Hematopoietic multipotent progenitor cell treated with erythropoietin and hydrocortisone succinate and interleukin-3 and kit ligand, for 6 days (in vitro differentiated cells): Measurements from ENCODE around the gene TMEM179.
"Not testable (repeated sequence)": the region's sequence is repeated elsewhere in the genome, so short reads cannot be mapped to it uniquely, and the experiment has no call there.

ENCODE experiments used
- DNase-seq: peaks from one replicate; pipeline ENCODE4 v3.0.0-alpha.2; 2015

The TMEM179 gene

GRCh38 chr14:104585966-104586697, 18.4 kb downstream of the TMEM179 start:
- DNase-seq = no peak

DNA sequence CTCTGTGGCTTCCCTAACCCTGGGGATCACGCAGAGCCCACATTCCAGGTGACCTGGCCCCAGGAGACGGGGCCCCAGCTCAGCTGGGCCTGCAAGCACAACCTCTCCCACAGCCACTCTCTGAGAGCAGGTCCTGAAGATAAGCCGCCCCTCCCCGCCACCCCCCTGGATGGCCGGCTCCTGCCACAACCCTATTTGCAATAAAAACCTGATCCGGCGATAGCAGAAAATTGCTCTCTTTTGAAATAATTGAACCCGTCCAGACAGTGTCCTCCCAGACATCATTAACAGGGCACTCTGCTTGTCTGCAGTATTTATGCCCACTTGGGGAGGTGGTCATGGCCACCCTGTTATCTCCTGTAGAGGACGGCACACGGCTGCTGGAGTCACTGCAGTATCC, 20.0 kb downstream of the TMEM179 start:
- DNase-seq = no peak

DNA sequence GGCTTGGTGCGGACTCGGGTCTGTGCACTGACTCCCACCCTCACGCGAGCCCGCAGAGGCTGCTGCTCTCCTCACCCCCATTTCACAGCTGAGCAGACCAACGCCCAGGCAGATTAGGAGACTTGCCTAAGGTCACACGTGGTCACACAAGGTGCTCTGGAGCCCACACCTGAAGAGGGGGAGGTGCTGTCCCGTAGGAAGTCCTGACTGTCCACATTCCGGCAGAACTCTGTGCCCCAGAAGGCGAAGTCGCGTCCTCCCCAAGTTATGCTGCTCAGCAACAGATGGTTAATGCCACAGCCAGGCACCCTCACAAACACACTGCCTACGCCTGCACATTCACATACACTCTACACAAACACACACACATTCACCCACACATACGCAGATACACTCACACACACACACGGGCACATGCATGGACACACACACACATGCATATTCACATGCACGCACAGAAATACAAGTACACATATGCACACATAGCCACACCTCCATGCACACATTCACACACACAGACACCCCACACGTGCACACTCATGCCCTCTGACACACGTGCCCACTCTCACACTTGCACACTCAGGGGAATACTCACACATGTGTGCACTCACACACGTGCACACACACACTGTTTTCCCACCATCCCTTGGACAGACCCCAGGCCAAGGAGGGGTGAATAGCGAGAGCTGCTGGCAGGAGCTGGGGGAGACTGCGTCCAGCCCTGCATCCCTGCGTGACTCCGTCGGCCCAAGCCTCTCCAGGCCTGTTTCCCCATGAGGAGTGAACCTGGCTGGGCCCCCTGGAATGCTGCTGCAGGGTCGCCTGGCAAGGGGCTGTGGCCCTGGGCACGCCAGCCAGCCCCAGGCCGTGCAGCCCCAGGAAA, 20.9 kb downstream of the TMEM179 start:
- DNase-seq = no peak

DNA sequence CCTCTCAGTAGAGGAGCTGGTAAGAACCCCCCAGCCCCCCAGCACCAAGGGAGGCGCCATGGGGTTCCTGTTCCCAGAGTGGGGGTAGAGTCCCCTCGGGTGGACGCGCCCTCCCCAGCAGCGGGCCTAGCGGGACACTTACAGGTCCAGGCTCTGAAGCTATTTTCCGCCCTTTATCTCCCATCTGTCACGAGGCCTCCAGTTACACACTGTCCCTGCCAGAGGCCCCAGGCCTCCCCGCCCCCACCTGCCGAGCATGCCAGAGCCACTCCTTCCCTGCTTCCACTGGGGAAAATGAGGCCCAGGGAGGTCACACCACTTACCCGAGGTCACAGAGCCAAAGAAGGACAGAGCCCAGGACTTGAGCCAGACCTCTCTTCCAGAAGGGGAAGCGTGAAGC, 21.9 kb downstream of the TMEM179 start:
- DNase-seq = no peak

GRCh38 chr14:104582005-104582404, 22.6 kb downstream of the TMEM179 start:
- DNase-seq = no peak

DNA sequence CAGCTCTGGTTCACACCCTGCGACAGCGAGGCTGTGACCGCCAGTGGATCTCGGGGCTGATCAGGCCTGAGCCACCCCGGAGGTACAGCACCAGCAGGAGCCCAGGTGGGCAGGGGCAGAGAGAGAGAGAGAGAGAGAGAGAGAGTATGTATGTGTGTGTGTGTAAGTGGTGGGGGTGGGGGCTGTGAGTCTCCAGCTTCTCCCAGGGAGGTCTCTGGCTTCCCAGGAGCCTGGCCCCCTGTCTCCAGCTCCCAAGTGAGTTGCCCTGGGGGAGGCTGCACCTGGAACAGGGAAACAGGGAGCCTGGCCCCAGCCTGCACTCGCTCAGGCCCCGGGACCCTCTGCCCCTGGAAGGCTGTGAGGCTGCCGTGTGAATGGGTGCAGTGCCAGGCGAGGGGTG, 23.1 kb downstream of the TMEM179 start:
- DNase-seq = no peak

GRCh38 chr14:104580961-104581360, 23.6 kb downstream of the TMEM179 start:
- no peak for DNase-seq

- not testable (repeated sequence) for DNase-seq
Measured at GRCh38 chr14:104579939-104580338, 24.6 kb downstream of the TMEM179 start.

DNA sequence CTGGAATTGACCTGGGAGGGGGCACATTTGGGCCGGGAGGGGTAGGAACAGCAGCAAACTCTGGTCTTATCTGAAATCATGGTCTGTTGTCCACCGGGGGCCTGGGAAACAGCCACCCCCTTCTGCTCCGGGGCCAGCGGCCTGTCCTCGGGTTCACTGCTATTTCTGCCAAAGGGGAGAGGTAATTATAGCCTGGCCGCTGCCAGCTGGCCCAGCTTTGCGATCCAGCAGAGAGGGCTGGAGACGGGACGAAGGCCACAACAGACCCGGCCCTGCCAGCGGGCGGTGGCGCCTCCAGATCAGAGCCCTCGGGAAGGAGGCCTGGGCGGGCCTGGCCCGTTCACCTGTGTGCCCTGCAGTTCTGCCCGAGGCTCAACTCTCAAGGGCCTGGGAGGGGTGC, 25.1 kb downstream of the TMEM179 start, which contains the start of gene C14orf180:
Gene C14orf180, plus strand, starts transcription at position 258 of the 400 bp plus-strand sequence. CDS start 6,667 bp downstream, outside the sequence.
- DNase-seq = no peak

DNA sequence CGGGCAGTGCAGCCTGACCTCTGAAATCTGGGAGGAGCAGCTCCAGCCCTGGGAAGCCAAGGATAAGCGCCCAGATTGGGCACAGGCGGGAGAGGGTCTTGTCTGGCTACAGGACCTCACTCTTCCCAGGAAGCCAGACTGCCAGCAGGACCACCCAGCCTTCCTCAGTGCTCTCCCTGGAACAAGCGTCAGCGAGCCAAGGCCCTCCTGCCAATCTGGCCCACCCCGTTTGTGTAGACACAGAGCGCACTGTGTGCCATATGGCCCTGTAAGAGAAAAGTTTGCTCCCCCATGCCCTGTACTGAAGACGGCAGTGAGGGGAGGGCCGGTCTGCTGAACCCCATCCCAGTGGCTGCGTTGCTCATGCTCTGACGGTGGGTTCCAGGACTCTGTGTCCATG, 26.3 kb downstream of the TMEM179 start:
- no peak for DNase-seq

- DNase-seq = no peak
Measured at GRCh38 chr14:104577847-104578301, 26.7 kb downstream of the TMEM179 start.

- no peak for DNase-seq
Measured at GRCh38 chr14:104577426-104577825, 27.1 kb downstream of the TMEM179 start.

DNA sequence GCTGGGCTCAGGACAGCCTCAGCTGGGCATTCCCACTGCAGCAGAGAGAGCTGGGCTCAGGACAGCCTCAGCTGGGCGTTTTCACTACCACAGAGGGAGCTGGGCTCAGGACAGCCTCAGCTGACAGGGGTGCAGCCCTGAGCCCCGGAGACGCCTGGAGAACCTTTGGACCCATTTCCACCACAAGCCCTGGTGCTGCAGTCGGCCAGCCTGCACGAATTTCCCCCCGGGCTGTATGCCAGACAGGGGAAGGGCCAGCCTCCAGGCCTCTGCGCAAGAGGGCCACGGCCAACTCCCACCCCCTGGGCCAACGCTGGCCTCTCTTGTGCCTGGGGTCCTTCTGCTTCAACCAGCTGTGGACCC, 27.6 kb downstream of the TMEM179 start:
- no peak for DNase-seq

DNA sequence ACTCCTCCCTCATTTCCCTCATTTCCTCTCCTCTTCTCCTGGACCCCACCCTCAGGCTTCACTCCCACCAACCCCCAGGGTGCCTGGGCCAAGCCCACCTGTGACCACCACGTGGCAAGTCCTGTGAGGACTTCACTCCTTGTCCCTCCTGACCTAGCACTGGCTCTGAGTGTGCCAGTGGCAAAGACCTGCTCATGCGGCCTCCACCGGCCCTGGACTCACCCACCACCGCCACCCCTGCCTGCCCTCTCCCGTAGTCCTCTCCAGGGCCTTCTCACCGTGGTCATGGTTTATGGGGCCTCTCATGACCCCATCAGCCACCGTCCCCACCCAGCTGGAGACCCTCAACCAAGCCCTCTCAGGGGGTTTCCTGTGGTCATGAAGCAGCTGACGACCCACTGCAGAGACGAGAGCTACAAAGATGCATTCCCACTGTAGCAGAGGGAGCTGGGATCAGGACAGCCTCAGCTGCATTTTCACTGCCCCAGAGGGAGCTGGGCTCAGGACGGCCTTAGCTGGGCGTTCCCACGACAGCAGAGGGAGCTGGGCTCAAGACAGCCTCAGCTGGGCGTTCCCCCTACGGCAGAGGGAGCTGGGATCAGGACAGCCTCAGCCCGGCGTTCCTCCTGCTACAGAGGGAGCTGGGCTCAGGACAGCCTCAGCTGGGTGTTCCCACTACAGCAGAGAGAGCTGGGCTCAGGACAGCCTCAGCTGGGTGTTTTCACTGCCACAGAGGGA, 28.2 kb downstream of the TMEM179 start:
- DNase-seq = no peak

DNA sequence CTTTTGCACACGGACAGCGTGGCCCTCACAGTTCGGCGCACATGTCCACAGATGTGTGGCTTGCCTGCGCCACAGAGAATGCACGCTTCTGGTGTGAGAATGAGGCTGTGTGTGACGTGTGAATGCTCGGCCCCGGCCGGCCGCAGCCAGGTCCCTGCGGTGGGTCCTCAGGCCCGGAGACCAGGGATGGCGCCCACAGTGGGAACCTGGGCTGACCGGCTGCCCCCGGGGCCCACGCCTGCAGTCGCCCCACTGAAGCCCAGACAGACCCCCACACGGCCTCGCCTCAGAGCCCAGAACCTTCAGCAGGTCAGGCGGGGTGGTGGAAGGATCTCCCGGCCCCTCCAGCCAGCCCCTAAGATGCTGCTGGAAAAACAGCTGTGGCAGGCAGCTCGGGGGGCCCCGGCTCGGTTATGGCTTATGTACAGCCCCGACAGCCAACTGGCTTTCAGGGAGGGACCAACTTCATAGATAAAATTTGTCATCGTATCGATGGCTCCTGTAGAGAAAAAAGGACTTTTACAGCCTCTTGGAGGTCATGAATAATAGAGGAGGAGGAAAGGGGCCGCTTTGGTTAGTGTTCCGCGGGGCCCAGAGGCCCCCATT, 29.5 kb downstream of the TMEM179 start:
- DNase-seq = no peak

- DNase-seq = no peak
Measured at GRCh38 chr14:104574536-104574935, 30.0 kb downstream of the TMEM179 start.

DNA sequence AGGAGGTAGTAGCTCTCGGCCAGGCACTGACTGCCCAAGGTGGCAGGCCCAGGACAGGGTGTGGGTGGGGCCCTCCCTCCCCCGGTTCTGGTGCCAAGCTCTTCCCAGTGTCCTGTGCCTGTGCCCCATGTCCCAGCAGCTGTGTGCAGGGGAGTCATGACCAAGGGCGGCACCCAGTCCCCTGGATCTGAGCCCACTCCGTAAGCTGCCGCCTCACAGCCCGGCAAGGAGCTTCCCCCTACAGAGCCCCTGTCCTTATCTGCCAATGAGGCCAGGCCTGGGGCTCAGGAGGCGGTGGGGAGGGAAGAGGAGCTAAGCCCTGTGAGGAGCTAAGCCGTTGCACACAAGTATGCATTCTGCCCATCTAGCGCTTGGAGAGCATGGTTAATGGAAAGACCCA, 30.6 kb downstream of the TMEM179 start:
- DNase-seq = no peak

- DNase-seq = no peak
Measured at GRCh38 chr14:104572668-104573067, 31.9 kb downstream of the TMEM179 start.

DNA sequence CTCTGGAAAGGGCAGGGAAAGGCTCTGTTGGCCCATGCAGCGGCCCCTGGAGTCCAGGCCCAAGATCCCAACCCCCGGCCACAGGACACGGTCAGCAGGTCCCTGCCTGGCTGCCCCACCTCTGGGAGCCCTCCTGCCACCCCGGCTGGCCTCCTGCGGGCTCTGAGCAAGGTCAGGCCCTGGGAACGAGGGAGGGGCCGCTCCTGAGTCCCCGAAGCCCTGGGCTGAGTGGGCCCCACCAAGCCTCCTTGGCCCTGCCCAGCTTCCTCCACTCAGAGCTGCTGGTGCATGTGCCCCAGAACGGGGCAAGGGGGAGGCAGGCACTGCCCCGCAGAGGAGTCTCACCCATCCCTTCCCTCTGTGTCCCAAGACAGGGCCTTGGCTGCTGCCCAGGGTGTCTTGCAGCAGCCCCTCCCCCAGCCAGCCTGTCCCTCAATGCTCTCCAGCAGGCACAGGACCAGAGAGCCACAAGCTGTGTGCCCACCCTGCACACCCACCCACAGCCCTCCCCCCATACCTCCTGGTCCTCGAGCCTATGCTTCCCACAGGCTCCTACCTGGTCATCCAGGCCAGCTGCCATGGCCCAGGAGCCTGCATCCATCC, 32.4 kb downstream of the TMEM179 start:
- DNase-seq = no peak

GRCh38 chr14:104571246-104571645, 33.3 kb downstream of the TMEM179 start:
- no peak for DNase-seq

GRCh38 chr14:104569435-104569834, 35.1 kb downstream of the TMEM179 start:
- DNase-seq = no peak

GRCh38 chr14:104568620-104569019, 36.0 kb downstream of the TMEM179 start:
- DNase-seq = no peak

GRCh38 chr14:104567957-104568225, 36.7 kb downstream of the TMEM179 start:
- DNase-seq = no peak
